ENCODE data around the gene BLTP3A. TPM values are rescaled to one million over a fixed set of nuclear protein-coding genes. Genes with fewer than 3 reads are reported as not detected.

Gene BLTP3A
- total RNA-seq, 1 donor from 2014 or later = 6.1 TPM

DNA sequence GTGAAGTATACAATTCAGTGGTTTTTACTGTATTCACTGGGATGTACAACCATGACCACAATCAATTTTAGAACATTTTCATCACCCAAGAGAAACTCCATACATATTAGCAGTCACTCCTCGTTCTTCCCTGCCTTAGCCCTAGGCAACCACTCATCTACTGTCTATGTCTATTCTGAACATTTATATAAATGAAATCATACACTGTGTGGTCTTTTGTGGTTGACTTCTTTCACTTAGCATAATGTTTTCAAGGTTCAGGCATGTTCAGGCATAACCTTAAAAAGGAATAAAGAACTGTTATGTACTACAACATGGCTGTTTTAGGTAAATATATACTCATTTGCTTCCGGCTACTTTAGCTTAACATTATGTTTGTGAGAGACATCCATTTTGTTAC lies 37.3 kb downstream of the BLTP3A start:
- DNase-seq = no peak

DNA sequence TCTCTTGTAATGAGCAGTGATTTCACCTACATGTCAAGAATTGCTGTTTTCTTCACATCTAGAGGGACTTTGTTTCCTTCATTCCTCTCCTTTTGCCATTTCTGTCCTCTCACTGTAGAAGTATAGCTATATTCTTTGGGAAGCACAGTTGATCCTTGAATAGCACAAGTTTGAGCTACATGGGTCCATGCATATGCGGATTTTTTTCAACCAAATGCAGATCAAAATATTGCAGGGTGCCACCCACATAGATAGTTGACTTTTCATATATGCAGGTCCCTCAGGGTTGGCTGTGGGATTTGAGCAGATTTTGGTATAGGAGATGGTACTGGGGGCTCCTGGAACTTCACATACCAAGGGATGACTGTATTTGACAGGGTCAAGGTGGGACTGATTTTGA lies 41.1 kb downstream of the BLTP3A start:
- no peak for DNase-seq

DNA sequence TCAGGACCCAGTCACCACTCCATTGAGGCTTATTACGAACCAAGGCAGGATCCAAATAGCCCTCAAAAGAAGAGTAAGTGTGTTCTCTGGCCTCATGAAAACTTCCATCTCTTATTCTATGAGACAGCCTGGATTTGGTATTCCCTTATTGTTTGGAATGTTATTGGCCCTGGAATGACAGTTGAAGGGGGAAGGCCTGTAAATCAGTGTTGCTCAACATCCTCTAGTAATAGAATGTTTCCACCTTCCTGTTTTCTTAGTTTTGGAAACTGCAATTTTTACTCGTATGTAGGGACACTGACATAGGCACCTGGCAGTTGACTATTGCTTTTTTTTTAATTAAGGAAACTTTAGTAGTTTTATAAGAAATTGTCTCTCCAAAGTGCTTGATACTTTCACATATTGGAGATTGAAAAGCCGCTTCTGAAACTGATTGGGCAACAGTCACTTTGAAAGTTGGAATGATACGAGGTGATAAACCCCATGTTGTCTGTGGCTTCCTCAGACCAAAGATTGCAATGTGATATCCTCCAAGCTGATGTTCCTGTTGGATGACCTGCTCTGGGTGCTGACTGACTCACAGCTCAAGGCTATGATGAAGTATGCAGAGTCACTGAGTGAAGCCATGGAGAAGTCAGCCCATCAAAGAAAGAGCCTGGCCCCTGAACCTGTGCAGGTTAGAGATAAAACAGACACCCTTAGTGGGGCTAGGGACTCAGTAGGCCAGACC lies 43.1 kb downstream of the BLTP3A start:
- DNase-seq = no peak

DNA sequence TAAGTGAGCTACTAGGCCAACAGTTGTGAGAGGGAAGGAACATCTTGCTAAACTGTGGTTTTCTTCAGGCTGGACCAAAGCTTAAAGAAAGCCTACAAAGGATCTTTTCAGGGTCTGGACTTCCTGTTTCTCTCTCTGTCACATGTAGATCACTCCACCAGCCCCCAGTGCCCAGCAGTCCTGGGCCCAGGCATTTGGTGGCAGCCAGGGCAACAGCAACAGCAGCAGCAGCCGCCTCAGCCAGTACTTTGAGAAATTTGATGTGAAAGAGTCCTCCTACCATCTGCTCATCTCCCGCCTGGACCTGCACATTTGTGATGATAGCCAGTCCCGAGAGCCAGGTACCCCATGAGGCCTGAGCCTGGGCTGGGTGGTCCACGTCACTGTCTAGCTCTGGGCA lies 44.1 kb downstream of the BLTP3A start:
- no peak for DNase-seq

DNA sequence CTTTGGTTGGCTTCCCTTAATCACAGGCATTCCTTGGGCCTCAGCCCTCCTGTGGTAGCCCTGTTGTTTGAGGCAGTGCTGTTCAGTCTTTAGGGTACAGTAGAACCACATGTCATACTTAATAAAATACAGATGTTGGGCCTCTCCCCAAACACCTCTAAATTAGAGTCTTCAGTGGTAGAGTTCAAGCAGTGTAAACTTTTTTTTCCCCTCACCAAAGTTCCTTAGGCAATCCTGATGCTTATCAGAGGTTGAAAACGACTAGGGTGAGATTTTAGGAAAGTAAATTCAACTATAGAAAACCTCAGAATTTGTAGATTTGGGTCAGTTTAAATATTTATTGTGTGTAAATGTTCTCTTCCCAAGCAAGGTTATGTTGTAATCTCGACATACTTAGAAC lies 44.6 kb downstream of the BLTP3A start:
- DNase-seq = no peak

DNA sequence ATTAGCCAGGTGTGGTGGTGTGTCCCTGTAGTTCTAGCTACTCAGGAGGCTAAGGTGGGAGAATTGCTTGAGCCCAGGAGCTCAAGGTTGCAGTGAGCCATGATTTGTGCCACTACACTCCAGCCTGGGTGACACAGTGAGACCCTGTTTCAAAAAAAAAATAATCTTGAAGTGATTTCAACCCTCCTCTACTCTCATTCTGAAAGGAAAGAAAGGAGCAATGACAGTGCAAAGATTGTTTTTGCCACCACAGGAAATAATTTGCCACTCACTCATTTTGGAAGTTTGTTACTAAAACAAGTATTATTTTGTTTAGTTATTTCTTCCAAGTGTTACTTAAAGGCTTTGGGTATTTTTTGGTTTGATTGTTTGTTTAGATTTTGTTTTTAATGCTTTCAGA lies 45.6 kb downstream of the BLTP3A start:
- no peak for DNase-seq

DNA sequence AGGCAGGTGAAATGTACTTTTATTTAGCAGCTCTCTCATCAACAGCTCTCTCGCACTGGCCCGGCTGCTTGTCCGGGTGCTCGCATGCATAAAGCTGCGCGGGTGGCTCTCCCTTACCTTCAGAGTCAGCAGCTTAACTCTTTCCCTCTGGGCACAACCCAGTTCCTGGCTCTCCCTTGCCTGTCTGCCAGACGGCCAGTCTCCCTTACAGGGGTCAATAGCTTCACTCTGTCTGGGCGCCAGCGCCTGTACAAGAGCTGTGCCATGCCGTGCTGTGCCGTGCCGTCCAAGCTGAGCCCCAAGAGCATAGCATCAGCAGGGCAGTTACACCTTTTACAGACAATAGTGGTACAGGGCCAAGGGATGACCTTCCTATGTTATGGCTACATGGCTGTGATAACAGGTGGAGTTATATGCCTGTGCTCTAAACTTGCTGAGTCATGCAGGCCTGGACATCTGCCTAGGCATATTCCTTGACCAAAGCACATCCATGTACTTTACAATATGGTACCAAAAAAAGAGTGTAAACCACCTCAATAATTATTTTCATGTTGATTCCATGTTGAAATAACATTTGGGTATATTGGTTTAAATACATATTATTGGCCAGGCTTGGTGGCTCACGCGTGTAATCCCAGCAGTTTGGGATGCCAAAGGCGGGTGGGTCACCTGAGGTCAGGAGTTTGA lies 47.9 kb downstream of the BLTP3A start:
- no peak for DNase-seq

Small RNA genes within 50 kb of the gene (small RNA-seq; reads per million reads assigned to genes)
- not detected for gene RF00019

Other genes with a start within 250 kb of the BLTP3A start
- gene SPDEF, start 235.8 kb upstream of the BLTP3A start, total RNA-seq = not detected
- 21.7 TPM for gene ILRUN, start 95.3 kb upstream of the BLTP3A start, total RNA-seq
- 20.6 TPM for gene SNRPC, start 34.6 kb upstream of the BLTP3A start, total RNA-seq
- gene TAF11, start 96.0 kb downstream of the BLTP3A start, total RNA-seq = 32.4 TPM
- 11.4 TPM for gene ANKS1A, start 97.2 kb downstream of the BLTP3A start, total RNA-seq

Data from occipital lobe (tissue), 3 donors.